A673 (cell line): ENCODE measurements around the gene RPL32.

Experiments
- CTCF ChIP-seq: fragments of 300-800, 200-600 bp; sonication (generic); conservative IDR thresholded peaks from 2 replicates; pipeline ENCODE4 v1.5.1; 2017; ENCODE audit warnings: low read depth, mild to moderate bottlenecking, antibody characterized with exemption, low read length, moderate library complexity, mixed read lengths
- EZH2 ChIP-seq: fragments of 200-600 bp; sonication (generic); IDR thresholded peaks from 2 replicates; pipeline ENCODE4 v1.6.1; 2017; ENCODE audit warnings: borderline replicate concordance, low read depth, mild to moderate bottlenecking, mixed read lengths, antibody characterized with exemption, low read length; ENCODE audit not compliant: poor library complexity, severe bottlenecking

GRCh38 chr3:12812812-12813211 lies 28.6 kb downstream of the RPL32 start:
- TF ChIP-seq CTCF (no peak), EZH2 (no peak)
